SK-N-SH (cell line): ENCODE measurements around the gene FHIP2A. TPM values are rescaled to one million over a fixed set of nuclear protein-coding genes. Genes with fewer than 3 reads are reported as not detected.

ENCODE experiments used
- CTCF ChIA-PET: fragments of 300-600, 350-600 bp; formaldehyde crosslinking; extraction: SDS; loops from one replicate; lab custom pipeline; 2021; lab: Yijun Ruan, JAX
- POLR2A ChIA-PET: fragments of 350-600 bp; sonication (Branson Sonifier 250); formaldehyde crosslinking; extraction: SDS; loops from one replicate; lab custom pipeline; 2020; ENCODE audit warnings: antibody characterized with exemption, inconsistent platforms; lab: Yijun Ruan, JAX
- DNase-seq: peaks from one replicate; pipeline ENCODE4 v3.0.0; 2012
- H2AFZ ChIP-seq: fragments of 200-600 bp; sonication (generic); 2 replicates; pipeline ENCODE4 v1.8.1; 2016; ENCODE audit warnings: antibody characterized with exemption, mild to moderate bottlenecking, low read depth
- H3F3A ChIP-seq: fragments of 200-600 bp; sonication (generic); replicated peaks from 2 replicates; pipeline ENCODE3; 2016; ENCODE audit warnings: antibody characterized with exemption, mild to moderate bottlenecking; ENCODE audit not compliant: insufficient read depth
- H3K27ac ChIP-seq, 2 experiments: fragments of 200-500 bp in 1 of 2; fragments of 200-600 bp in 1 of 2; sonication (Bioruptor generic) in 1 of 2; sonication (generic), shearing (Covaris generic) in 1 of 2; 2 replicates each; pipeline versions ENCODE4 v1.5.1 to v1.6.1; 2014 to 2016; ENCODE audit warnings: low read depth in 2 of 2, inconsistent platforms in 1 of 2, low read length in 1 of 2, mild to moderate bottlenecking in 1 of 2, mixed read lengths in 1 of 2
- H3K27me3 ChIP-seq: fragments of 200-600 bp; sonication (generic), shearing (Covaris generic); 2 replicates; pipeline ENCODE4 v1.6.1; 2016; ENCODE audit warnings: mixed run types; ENCODE audit not compliant: insufficient read depth
- H3K36me3 ChIP-seq, 2 experiments: fragments of 200-500 bp in 1 of 2; fragments of 200-600 bp in 1 of 2; sonication (Bioruptor generic) in 1 of 2; sonication (generic) in 1 of 2; replicated peaks in 1 of 2; 2 replicates each; pipeline versions ENCODE3 to v1.5.1; 2014 to 2016; ENCODE audit warnings: low read length in 1 of 2, mild to moderate bottlenecking in 1 of 2; ENCODE audit not compliant: insufficient read depth in 2 of 2, control insufficient read depth in 1 of 2
- H3K4me1 ChIP-seq, 2 experiments: fragments of 200-500 bp in 1 of 2; fragments of 200-600 bp in 1 of 2; sonication (Bioruptor generic) in 1 of 2; sonication (generic), shearing (Covaris generic) in 1 of 2; 2 replicates each; pipeline versions ENCODE4 v1.5.1 to v1.6.1; 2014 to 2016; ENCODE audit warnings: low read depth in 1 of 2, low read length in 1 of 2, mixed run types in 1 of 2; ENCODE audit not compliant: insufficient read depth in 2 of 2, control insufficient read depth in 1 of 2
- H3K4me2 ChIP-seq: fragments of 200-600 bp; sonication (generic), shearing (Covaris generic); 2 replicates; pipeline ENCODE4 v1.6.1; 2017; ENCODE audit warnings: mixed run types
- H3K4me3 ChIP-seq, 2 experiments: fragments of 200-500 bp in 1 of 2; fragments of 200-600 bp in 1 of 2; sonication (Bioruptor generic) in 1 of 2; sonication (generic), shearing (Covaris generic) in 1 of 2; 2 replicates each; pipeline versions ENCODE4 v1.5.1 to v1.8.1; 2014 to 2016; ENCODE audit warnings: low read depth in 2 of 2, inconsistent platforms in 1 of 2, low read length in 1 of 2, mild to moderate bottlenecking in 1 of 2, mixed read lengths in 1 of 2, moderate library complexity in 1 of 2
- H3K79me2 ChIP-seq: fragments of 200-600 bp; sonication (generic); 2 replicates; pipeline ENCODE4 v1.8.1; 2017; ENCODE audit warnings: mild to moderate bottlenecking; ENCODE audit not compliant: insufficient read depth
- H3K9ac ChIP-seq: fragments of 200-600 bp; sonication (generic); 2 replicates; pipeline ENCODE4 v1.6.1; 2017; ENCODE audit warnings: mixed run types
- H3K9me2 ChIP-seq: fragments of 200-600 bp; sonication (generic); 2 replicates; pipeline ENCODE4 v1.6.1; 2017; ENCODE audit warnings: mixed run types
- H3K9me3 ChIP-seq: fragments of 200-600 bp; sonication (generic); 2 replicates; pipeline ENCODE4 v1.6.1; 2017; ENCODE audit warnings: mixed run types, mild to moderate bottlenecking, moderate library complexity
- H4K20me1 ChIP-seq: fragments of 200-600 bp; sonication (generic); 2 replicates; pipeline ENCODE4 v1.6.1; 2017; ENCODE audit warnings: mild to moderate bottlenecking, mixed run types; ENCODE audit not compliant: insufficient read depth
- CHD2 ChIP-seq: fragments of 150-350 bp; IDR thresholded peaks from 2 replicates; pipeline ENCODE4 v1.6.1; 2018; ENCODE audit warnings: low read length; ENCODE audit not compliant: partially characterized antibody
- EP300 ChIP-seq, 2 experiments: IDR thresholded peaks; 2 replicates each; pipeline versions ENCODE4 v1.4.0 to v1.6.1; 2012; ENCODE audit warnings: borderline replicate concordance in 1 of 2, low read depth in 1 of 2, low read length in 1 of 2
- EZH2phosphoT487 ChIP-seq: fragments of 200-600 bp; sonication (generic); IDR thresholded peaks from 2 replicates; pipeline ENCODE4 v1.6.1; 2017; ENCODE audit warnings: low read depth, mixed run types, mild to moderate bottlenecking, antibody characterized with exemption, moderate library complexity, borderline replicate concordance
- FOSL2 ChIP-seq: IDR thresholded peaks from 2 replicates; pipeline ENCODE4 v1.4.0; 2012; ENCODE audit warnings: low read depth, mild to moderate bottlenecking, moderate library complexity, borderline replicate concordance
- GABPA ChIP-seq: IDR thresholded peaks from 2 replicates; pipeline ENCODE4 v1.4.0; 2012; ENCODE audit warnings: low read depth, mild to moderate bottlenecking
- GATA2 ChIP-seq: sonication (generic); formaldehyde crosslinking; IDR thresholded peaks from 2 replicates; pipeline ENCODE4 v1.5.0; 2020; ENCODE audit warnings: mild to moderate bottlenecking, missing genetic modification reagents
- MAX ChIP-seq: IDR thresholded peaks from 2 replicates; pipeline ENCODE4 v1.4.0; 2012; ENCODE audit warnings: low read depth
- MEF2A ChIP-seq: IDR thresholded peaks from 2 replicates; pipeline ENCODE4 v1.4.0; 2012; ENCODE audit warnings: low read depth, borderline replicate concordance
- NFIC ChIP-seq: IDR thresholded peaks from 2 replicates; pipeline ENCODE4 v1.4.0; 2012; ENCODE audit warnings: borderline replicate concordance
- NRF1 ChIP-seq: IDR thresholded peaks from 2 replicates; pipeline ENCODE4 v1.6.1; 2012; ENCODE audit warnings: low read depth, mild to moderate bottlenecking, low read length
- PBX3 ChIP-seq: IDR thresholded peaks from 2 replicates; pipeline ENCODE4; 2012
- RAD21 ChIP-seq: IDR thresholded peaks from 2 replicates; pipeline ENCODE4 v1.6.1; 2012; ENCODE audit warnings: mild to moderate bottlenecking, low read length
- RCOR1 ChIP-seq: fragments of 150-350 bp; IDR thresholded peaks from 2 replicates; pipeline ENCODE4 v1.6.1; 2017; ENCODE audit warnings: antibody characterized with exemption, low read length
- RFX5 ChIP-seq: IDR thresholded peaks from 2 replicates; pipeline ENCODE4 v1.6.1; 2012; ENCODE audit warnings: mild to moderate bottlenecking, improper control_type of control experiment, low read length
- SIN3A ChIP-seq: IDR thresholded peaks from 2 replicates; pipeline ENCODE4 v1.6.1; 2012; ENCODE audit warnings: low read depth, mild to moderate bottlenecking, low read length, moderate library complexity, borderline replicate concordance
- SMC3 ChIP-seq: IDR thresholded peaks from 2 replicates; pipeline ENCODE4 v1.6.1; 2012; ENCODE audit warnings: low read depth, low read length, improper control_type of control experiment
- TAF1 ChIP-seq: IDR thresholded peaks from 2 replicates; pipeline ENCODE4 v1.6.1; 2012; ENCODE audit warnings: low read depth, mild to moderate bottlenecking, low read length, moderate library complexity, borderline replicate concordance
- TCF12 ChIP-seq: IDR thresholded peaks from 2 replicates; pipeline ENCODE4 v1.4.0; 2012
- TEAD4 ChIP-seq: IDR thresholded peaks from 2 replicates; pipeline ENCODE4 v1.4.0; 2012; ENCODE audit warnings: mild to moderate bottlenecking, borderline replicate concordance; ENCODE audit not compliant: insufficient read depth
- USF2 ChIP-seq: fragments of 150-350 bp; IDR thresholded peaks from 2 replicates; pipeline ENCODE4 v1.6.1; 2017; ENCODE audit warnings: antibody characterized with exemption, low read length, low read depth, borderline replicate concordance
- YY1 ChIP-seq: IDR thresholded peaks from 2 replicates; pipeline ENCODE4 v1.4.0; 2012; ENCODE audit warnings: low read depth, mild to moderate bottlenecking
- ZBTB33 ChIP-seq: IDR thresholded peaks from 2 replicates; pipeline ENCODE4 v1.4.0; 2012; ENCODE audit warnings: low read depth, borderline replicate concordance
- WGBS: methylation state at CpG from one replicate; pipeline ENCODE4 v1.1.6; 2017; ENCODE audit warnings: low lambda C conversion rate; 5-methylcytosine and 5-hydroxymethylcytosine counted together
- polyA plus RNA-seq, 3 experiments: library from polyadenylated mRNA; depleted of rRNA; stranded (reverse); fragments of >200 nt; gene quantifications; 2 replicates each; pipeline ENCODE4 v1.2.3, GENCODE V29; 2012

The FHIP2A gene
- polyA plus RNA-seq, 1 of the 3 experiments (the other 2 are of a cell fraction), result 6.1 TPM

- TF ChIP-seq TEAD4, result no peak
- TF ChIP-seq PBX3, result no peak
- no peak for TF ChIP-seq GATA2 (CRISPR knock-in tag)
- TF ChIP-seq SMC3, result no peak
Observed at GRCh38 chr10:114810926-114811325, 10.7 kb upstream of the FHIP2A start (continued).

- H4K20me1 ChIP-seq, result no peaks in the 10 kb centered on the region
- TF ChIP-seq EZH2phosphoT487, result no peak
- no peak overlapping the region for H3K27ac ChIP-seq
- H3K4me1 ChIP-seq, result no peaks in the 10 kb centered on the region
- no peak overlapping the region for H3K9ac ChIP-seq
- no peaks in the 10 kb centered on the region for H3K9me2 ChIP-seq
- no peaks in the 10 kb centered on the region for H3K9me3 ChIP-seq
- no peak for DNase-seq
- no peak overlapping the region for H2AFZ ChIP-seq
- no peak overlapping the region for H3K4me3 ChIP-seq
- no peak overlapping the region for H3K4me2 ChIP-seq
- H3K79me2 ChIP-seq, result no peaks in the 10 kb centered on the region
- POLR2A ChIA-PET, result no interaction called here
- CTCF ChIA-PET, result interaction anchor here (1.9 to 2.0 kb wide), 2 partner anchors 10 to 26 kb away, joined by 8 to 15 read pairs; partner anchors contain the start of gene FHIP2A
- no peaks in the 10 kb centered on the region for H3K36me3 ChIP-seq
- H3F3A ChIP-seq, result peaks cover 9% of the 10 kb centered on the region
- WGBS, result 100% methylated on average over 1 of the region's 1 CpG
- no peaks in the 10 kb centered on the region for H3K27me3 ChIP-seq
Observed at GRCh38 chr10:114811862-114812261, 9.7 kb upstream of the FHIP2A start.

- H4K20me1 ChIP-seq, result no peaks in the 10 kb centered on the region
- H3K4me2 ChIP-seq, result no peak overlapping the region
- TF ChIP-seq RFX5, result no peak
- TF ChIP-seq FOSL2, result no peak
- TF ChIP-seq NRF1, result no peak
- no peak for TF ChIP-seq MAX
- TF ChIP-seq NFIC, result no peak
- no peak for TF ChIP-seq CHD2
- TF ChIP-seq RAD21, result no peak
- TF ChIP-seq ZBTB33, result no peak
- TF ChIP-seq SIN3A, result no peak
- no peak for TF ChIP-seq EZH2phosphoT487
- no peak for TF ChIP-seq RCOR1
- no peak for TF ChIP-seq MEF2A
- TF ChIP-seq SMC3, result no peak
- TF ChIP-seq GABPA, result no peak
- TF ChIP-seq TAF1, result no peak
- TF ChIP-seq YY1, result no peak
- TF ChIP-seq USF2, result no peak
- TF ChIP-seq TEAD4, result no peak
- no peak for TF ChIP-seq TCF12
- TF ChIP-seq EP300 (IDR thresholded peaks at IDR 0.05; ENCODE audit: borderline replicate concordance in 1 of 2, low read depth in 1 of 2, low read length in 1 of 2), result no peak
- no peak overlapping the region for H3K27ac ChIP-seq
- no peak for DNase-seq
- H3F3A ChIP-seq, result peaks cover 4% of the 10 kb centered on the region
- ChIA-PET POLR2A (no interaction called here), CTCF (no interaction called here)
- H3K4me3 ChIP-seq, result no peak overlapping the region
- no peaks in the 10 kb centered on the region for H3K79me2 ChIP-seq
- no peaks in the 10 kb centered on the region for H3K9me3 ChIP-seq
- WGBS, result 67% methylated on average over 1 of the region's 1 CpG
- H3K9me2 ChIP-seq, result no peaks in the 10 kb centered on the region
- H3K4me1 ChIP-seq, result no peaks in the 10 kb centered on the region
- no peaks in the 10 kb centered on the region for H3K36me3 ChIP-seq
- no peak overlapping the region for H2AFZ ChIP-seq
- no peaks in the 10 kb centered on the region for H3K27me3 ChIP-seq
- H3K9ac ChIP-seq, result no peak overlapping the region
Observed at GRCh38 chr10:114815791-114816190, 5.8 kb upstream of the FHIP2A start.
